Sigmoid colon (tissue), 4 donors: ENCODE data around the gene SLC5A9.

Source experiments
- CTCF ChIP-seq, 4 experiments: fragments of 450-650 bp in 3 of 4; fragments of 200-600 bp in 1 of 4; IDR thresholded peaks; one replicate each; pipeline ENCODE4 v1.5.1; 2016 to 2019; ENCODE audit warnings: antibody characterized with exemption in 4 of 4, mild to moderate bottlenecking in 3 of 4, moderate library complexity in 2 of 4
- POLR2A ChIP-seq, 2 donors: fragments of 450-650 bp; IDR thresholded peaks; one replicate each; pipeline ENCODE4 v1.6.1; 2016; ENCODE audit warnings: antibody characterized with exemption in 2 of 2, mild to moderate bottlenecking in 2 of 2, moderate library complexity in 2 of 2
- POLR2AphosphoS5 ChIP-seq, 4 donors: sonication (generic); formaldehyde crosslinking; IDR thresholded peaks; one replicate each; pipeline ENCODE4 v1.6.1; 2017; ENCODE audit warnings: antibody characterized with exemption in 4 of 4

DNA sequence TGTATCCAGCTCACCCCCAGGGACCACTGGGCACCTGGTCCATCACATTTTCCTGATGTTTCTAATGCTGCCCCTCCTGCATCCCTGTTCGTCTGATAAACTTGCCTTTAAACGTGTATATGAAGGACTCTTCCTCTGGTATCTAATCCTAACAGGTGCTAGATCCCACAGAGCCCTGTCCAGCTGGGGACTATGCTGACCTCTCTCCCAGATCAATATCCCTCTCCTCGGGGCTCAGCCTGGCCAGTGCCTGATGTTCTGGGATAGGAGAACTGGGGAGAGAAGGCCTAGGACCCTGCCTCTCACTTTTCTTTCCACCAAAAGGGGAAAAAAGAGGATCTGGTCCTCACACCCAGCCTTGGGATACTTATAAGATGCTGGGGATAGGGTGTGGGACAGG is 1.4 kb upstream of the SLC5A9 start:
- TF ChIP-seq CTCF (IDR thresholded peaks at IDR 0.05) = no peak
- TF ChIP-seq POLR2A (IDR thresholded peaks at IDR 0.05) = no peak
- TF ChIP-seq POLR2AphosphoS5 (IDR thresholded peaks at IDR 0.05) = no peak
